ENCODE results near the gene TMEM255A. TPM values are rescaled to one million over a fixed set of nuclear protein-coding genes. Genes with fewer than 3 reads are reported as not detected.

Gene TMEM255A
- total RNA-seq, 1 donor: under 0.01 TPM

DNA sequence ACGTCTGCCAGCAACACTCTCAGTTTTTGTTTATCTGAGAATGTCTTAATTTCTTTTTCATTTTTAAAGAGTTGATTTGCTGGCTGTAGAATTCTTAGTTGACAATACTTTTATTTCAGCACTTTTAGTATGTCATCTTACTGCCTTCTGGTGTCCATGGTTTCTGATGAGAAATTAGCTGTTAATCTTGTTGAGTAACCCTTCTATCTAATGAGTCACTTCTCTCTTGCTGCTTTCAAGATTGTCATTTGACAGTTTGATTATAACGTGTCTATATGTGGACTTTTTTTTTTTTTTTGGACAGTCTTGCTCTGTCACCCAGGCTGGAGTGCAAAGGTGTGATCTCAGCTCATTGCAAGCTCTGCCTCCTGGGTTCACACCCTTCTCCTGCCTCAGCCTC lies 24.0 kb upstream of the TMEM255A start:
- TF ChIP-seq, protein P1, sequence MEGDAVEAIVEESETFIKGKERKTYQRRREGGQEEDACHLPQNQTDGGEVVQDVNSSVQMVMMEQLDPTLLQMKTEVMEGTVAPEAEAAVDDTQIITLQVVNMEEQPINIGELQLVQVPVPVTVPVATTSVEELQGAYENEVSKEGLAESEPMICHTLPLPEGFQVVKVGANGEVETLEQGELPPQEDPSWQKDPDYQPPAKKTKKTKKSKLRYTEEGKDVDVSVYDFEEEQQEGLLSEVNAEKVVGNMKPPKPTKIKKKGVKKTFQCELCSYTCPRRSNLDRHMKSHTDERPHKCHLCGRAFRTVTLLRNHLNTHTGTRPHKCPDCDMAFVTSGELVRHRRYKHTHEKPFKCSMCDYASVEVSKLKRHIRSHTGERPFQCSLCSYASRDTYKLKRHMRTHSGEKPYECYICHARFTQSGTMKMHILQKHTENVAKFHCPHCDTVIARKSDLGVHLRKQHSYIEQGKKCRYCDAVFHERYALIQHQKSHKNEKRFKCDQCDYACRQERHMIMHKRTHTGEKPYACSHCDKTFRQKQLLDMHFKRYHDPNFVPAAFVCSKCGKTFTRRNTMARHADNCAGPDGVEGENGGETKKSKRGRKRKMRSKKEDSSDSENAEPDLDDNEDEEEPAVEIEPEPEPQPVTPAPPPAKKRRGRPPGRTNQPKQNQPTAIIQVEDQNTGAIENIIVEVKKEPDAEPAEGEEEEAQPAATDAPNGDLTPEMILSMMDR (IDR thresholded peaks at IDR 0.05; ENCODE audit: insufficient read depth, low read depth, low read length): no peak
- no peak overlapping the region for H3K4me3 ChIP-seq (ENCODE audit: low read depth, low read length)
- DNase-seq (ENCODE audit: low read depth): no peak

DNA sequence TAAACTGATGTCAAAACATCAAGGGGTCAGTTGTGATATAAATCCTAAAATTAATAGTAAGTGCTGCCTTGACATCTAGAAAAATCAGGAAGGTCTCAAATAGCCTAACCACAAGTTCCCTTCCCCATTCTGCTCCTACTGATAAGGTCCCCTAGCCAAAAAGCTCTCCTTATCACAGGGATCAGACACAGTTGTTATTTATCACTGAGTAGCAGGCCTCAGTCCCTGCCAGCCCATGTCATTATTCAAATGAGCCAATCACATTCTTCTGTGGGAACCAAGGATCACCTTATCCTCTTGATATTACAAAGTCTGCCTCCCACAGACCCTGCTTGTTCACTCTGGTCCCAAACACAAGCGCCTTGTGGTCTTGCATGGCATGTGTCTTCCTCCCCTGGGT lies 23.3 kb upstream of the TMEM255A start:
- no peak for DNase-seq (ENCODE audit: low read depth)
- TF ChIP-seq, protein P1 (IDR thresholded peaks at IDR 0.05; ENCODE audit: insufficient read depth, low read depth, low read length): no peak
- H3K4me3 ChIP-seq (ENCODE audit: low read depth, low read length): no peak overlapping the region

DNA sequence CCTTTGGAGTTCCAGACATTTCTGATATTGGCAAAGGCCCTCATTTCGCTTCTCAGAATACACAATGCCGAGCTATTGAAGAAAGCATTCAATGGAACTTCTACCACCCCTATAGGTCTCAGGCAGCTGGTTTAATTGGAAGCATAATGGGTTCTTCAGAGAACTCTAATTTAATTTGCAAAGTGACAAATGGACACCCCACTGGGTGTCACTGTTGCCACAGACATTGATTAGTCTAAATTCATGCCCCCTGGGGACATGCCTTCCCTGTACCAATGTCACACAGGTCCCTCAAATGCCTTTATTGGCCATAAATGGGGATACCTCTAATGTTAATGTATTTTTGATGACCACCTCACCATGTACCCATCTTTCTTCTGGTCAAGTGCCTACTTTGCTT lies 22.9 kb upstream of the TMEM255A start:
- TF ChIP-seq, protein P1 (IDR thresholded peaks at IDR 0.05; ENCODE audit: insufficient read depth, low read depth, low read length): no peak
- no peak for DNase-seq (ENCODE audit: low read depth)
- no peak overlapping the region for H3K4me3 ChIP-seq (ENCODE audit: low read depth, low read length)

DNA sequence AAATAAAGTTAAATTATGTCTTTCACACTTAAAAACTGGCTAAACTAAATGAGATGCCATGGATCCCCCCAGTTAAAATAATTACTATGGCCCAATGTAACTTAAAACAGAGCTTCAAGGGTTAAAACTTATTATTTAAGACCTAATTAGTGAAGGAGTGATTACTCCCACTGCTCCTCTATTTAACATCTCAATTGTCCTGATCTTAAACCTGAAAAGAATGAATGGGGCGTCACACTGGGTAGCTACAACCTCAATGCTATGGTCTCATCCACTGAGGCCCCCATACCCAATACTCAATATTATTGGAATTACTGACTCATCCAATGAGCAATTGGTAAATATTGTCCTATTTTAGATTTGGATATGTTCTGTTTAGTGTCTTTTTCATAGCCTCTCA lies 21.1 kb upstream of the TMEM255A start:
- DNase-seq (ENCODE audit: low read depth): no peak
- no peak overlapping the region for H3K4me3 ChIP-seq (ENCODE audit: low read depth, low read length)
- TF ChIP-seq, protein P1 (IDR thresholded peaks at IDR 0.05; ENCODE audit: insufficient read depth, low read depth, low read length): no peak

DNA sequence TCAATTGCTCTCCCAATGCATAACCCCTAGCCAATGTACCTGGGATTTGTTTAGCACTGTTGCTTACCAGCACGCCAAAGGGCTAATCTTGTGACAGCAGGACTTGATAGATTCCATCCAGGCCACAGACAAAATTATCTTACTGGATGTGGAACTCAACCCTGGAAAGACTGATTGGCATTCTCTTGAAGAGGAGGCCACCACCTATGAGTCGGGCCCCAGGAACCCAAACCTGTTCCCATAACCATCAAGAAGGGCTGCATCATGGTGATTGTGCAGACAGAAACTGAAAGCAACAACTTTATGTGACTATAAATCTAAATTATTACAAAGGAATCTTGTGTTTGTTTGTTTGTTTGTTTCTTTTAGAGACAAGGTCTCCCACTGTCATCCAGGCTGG lies 19.9 kb upstream of the TMEM255A start:
- H3K4me3 ChIP-seq (ENCODE audit: low read depth, low read length): no peak overlapping the region
- TF ChIP-seq, protein P1 (IDR thresholded peaks at IDR 0.05; ENCODE audit: insufficient read depth, low read depth, low read length): no peak
- no peak for DNase-seq (ENCODE audit: low read depth)

DNA sequence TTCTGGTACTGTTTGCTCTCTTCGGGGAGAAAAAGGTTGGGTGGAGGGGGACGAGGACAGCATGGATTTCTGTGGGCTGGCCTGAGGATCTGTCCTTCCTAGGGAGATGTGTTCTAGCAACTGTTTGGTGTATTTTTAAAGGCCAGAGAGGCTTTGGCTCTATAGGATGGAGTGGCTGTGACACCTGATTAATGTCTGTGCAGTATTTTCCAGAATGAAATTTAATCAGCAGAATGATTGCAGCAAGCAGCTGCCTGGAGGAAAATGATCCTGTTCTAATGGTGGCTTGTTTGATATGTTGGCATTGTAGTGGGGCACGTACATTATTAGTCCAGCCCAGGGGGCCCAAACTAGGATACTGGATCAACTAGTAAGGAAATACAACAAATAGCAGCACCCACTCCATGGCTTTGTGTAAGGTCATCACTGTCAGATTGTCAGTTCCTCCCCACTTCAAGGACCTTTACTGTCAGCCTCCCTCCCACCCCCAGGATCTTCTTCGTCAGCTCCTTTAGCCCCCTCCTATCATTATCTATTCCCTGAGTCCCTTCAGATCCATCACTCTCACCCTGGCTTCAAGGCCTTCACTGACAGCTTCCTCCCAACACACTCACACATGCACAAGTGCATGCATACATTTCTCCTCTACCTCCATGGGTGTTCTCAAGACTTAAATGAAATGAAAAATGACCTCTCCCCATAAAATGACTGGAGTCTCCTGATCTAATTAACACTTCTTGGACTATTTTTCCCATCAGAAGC lies 10.4 kb upstream of the TMEM255A start:
- H3K4me3 ChIP-seq (ENCODE audit: low read depth, low read length): no peak overlapping the region
- no peak for DNase-seq (ENCODE audit: low read depth)
- TF ChIP-seq, protein P1 (IDR thresholded peaks at IDR 0.05; ENCODE audit: insufficient read depth, low read depth, low read length): no peak

DNA sequence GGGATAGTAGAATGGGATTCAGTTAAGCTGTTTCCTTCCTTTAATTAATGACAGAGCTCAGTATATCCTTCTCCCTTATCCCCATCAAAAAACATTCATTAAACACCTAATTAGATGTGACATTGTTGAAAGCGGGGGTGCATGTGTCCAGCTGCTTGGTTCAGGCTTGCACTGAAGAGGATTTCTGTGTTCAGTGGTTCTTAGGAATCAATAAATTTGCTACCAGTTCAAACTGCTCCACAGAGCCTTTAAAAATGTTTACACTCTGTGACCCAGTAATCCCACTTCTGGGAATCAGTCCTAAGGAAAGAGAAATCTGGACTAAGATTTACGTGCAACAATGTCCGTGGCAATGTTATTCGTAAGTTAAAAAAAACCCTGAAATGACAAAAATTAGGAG lies 7.2 kb upstream of the TMEM255A start:
- TF ChIP-seq, protein P1 (IDR thresholded peaks at IDR 0.05; ENCODE audit: insufficient read depth, low read depth, low read length): no peak
- no peak for DNase-seq (ENCODE audit: low read depth)
- H3K4me3 ChIP-seq (ENCODE audit: low read depth, low read length): no peak overlapping the region
